ENCODE data around the gene GADD45B. TPM values are rescaled to one million over a fixed set of nuclear protein-coding genes. Genes with fewer than 3 reads are reported as not detected.

GADD45B gene
- total RNA-seq, 1 donor from 2014 or later = 291 TPM

DNA sequence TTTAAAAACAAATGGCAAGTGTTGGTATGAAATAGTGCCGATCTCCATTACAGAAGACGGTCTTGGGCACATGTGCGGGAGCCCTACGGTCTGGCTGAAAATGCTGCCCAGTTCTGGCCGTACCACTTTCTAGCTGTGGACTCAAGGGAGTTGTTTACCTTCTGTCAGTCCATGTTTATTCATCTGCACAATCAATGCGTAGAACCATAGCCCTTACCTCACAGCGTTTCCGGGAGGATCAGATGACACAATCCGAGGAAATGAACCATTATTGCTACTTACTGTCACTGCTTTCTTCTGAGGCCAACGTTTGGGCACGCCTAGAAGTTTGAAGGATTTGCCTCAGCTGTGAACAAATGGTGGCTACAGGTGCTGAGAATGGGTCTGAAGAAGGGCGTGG is 31.2 kb downstream of the GADD45B start:
- Mint-ChIP-seq H3K4me1 (peaks cover 39% of the 10 kb centered on the region), H3K27me3 (no peaks in the 10 kb centered on the region), H3K36me3 (ENCODE audit: low read depth) (peaks cover 4% of the 10 kb centered on the region), H3K27ac (peak overlapping the region; percentile 50), H3K9me3 (peaks cover 2% of the 10 kb centered on the region), H3K4me3 (peak overlapping the region; percentile 66)
- intact Hi-C loops (cut with micrococcal nuclease) = loop anchor here (5.0 kb wide), 1 partner anchor 35 kb away; no protein-coding TSS in a partner anchor
- TF ChIP-seq CTCF (IDR thresholded peaks at IDR 0.05) = no peak
- CTCF ChIA-PET = no interaction called here
- no peak for DNase-seq
- POLR2A ChIA-PET = interaction anchor here (0.6 to 1.5 kb wide), 4 partner anchors 12 to 103 kb away, joined by 4 to 9 read pairs (median 6); no protein-coding TSS in a partner anchor
- ATAC-seq (ENCODE audit: low read depth) = peak; percentile 14

DNA sequence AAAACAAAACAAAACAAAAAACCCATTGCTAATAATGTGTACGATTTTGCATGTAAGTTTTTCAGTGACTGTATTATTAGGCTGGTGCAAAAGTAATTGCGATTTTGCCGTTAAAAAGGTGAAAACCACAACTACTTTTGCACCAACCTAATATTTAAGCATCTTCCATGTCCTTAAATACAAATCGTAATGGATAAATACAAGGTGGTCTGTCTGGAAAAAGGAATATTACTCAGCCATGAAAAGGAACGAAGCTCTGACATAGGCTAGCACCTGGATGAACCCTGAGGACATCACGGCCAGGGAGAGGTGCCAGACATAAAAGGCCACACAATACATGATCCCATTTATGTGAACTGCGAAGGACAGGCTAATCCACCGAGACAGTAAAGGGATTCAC is 33.2 kb downstream of the GADD45B start:
- no peak for ATAC-seq (ENCODE audit: low read depth)
- Mint-ChIP-seq H3K4me3 (no peak overlapping the region), H3K9me3 (peaks cover 2% of the 10 kb centered on the region), H3K27ac (no peak overlapping the region), H3K27me3 (no peaks in the 10 kb centered on the region), H3K36me3 (ENCODE audit: low read depth) (peaks cover 13% of the 10 kb centered on the region), H3K4me1 (peaks cover 32% of the 10 kb centered on the region)
- DNase-seq = no peak
- CTCF ChIA-PET = interaction anchor here (1.0 kb wide), 2 partner anchors 71 to 129 kb away, joined by 3 to 4 read pairs; no protein-coding TSS in a partner anchor
- POLR2A ChIA-PET = interaction anchor here (1.0 to 1.8 kb wide), 2 partner anchors 33 to 36 kb away, joined by 4 to 7 read pairs; partner anchors contain the start of gene GADD45B
- intact Hi-C loops (cut with micrococcal nuclease) = loop anchor here (5.0 kb wide), 1 partner anchor 33 kb away; no protein-coding TSS in a partner anchor
- TF ChIP-seq CTCF (IDR thresholded peaks at IDR 0.05) = no peak

DNA sequence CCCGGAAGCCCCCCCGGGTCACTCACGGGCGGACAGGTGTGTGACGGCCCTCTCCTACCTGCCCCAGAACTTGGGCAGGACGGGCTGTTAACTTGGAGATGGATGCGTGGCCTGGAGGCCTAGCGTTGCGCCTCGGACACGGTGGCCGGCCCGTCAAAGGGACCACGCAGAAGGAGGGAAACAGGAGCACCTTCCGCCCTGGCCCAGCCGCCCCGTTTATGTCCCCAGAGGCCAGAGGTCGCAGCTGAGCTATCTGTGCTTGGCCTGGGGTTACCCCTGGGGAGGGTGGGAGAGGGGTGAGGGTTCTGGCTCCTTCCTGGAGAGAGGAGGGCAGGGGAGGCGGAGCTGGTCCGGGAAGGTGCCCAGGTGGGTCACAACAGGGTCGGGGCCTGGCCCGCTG is 35.6 kb downstream of the GADD45B start:
- CTCF ChIA-PET = interaction anchor here (1.3 kb wide), 1 partner anchor 102 kb away, joined by 4 read pairs; no protein-coding TSS in a partner anchor
- peaks cover 26% of the 10 kb centered on the region for H3K36me3 Mint-ChIP-seq (ENCODE audit: low read depth)
- intact Hi-C loops (cut with micrococcal nuclease) = loop anchor here (5.0 kb wide), 2 partner anchors 34 to 51 kb away; partner anchors contain the start of gene GADD45B

GRCh38 chr19:2511991-2512390 is 36.1 kb downstream of the GADD45B start:
- Mint-ChIP-seq H3K4me3 (peak overlapping the region; percentile 56), H3K4me1 (peaks cover 30% of the 10 kb centered on the region), H3K27ac (peak overlapping the region; percentile 65), H3K9me3 (peaks cover 2% of the 10 kb centered on the region), H3K27me3 (no peaks in the 10 kb centered on the region), H3K36me3 (ENCODE audit: low read depth) (peaks cover 28% of the 10 kb centered on the region)
- intact Hi-C loops (cut with micrococcal nuclease) = loop anchor here (5.0 kb wide), 2 partner anchors 35 to 50 kb away; partner anchors contain the start of gene GADD45B
- peak; percentile 25 for DNase-seq
- POLR2A ChIA-PET = interaction anchor here (0.6 to 1.8 kb wide), 6 partner anchors 30 to 99 kb away, joined by 4 to 14 read pairs (median 6); partner anchors contain the start of gene GADD45B
- peak; percentile 49 for ATAC-seq (ENCODE audit: low read depth)
- no peak for TF ChIP-seq CTCF (IDR thresholded peaks at IDR 0.05)
- CTCF ChIA-PET = interaction anchor here (1.3 kb wide), 1 partner anchor 102 kb away, joined by 4 read pairs; no protein-coding TSS in a partner anchor

More for the DNA sequence above, 35.6 kb downstream of the GADD45B start:
- peaks cover 2% of the 10 kb centered on the region for H3K9me3 Mint-ChIP-seq
- peak; percentile 72 for ATAC-seq (ENCODE audit: low read depth)
- H3K27ac Mint-ChIP-seq = peak overlapping the region; percentile 41
- H3K27me3 Mint-ChIP-seq = no peaks in the 10 kb centered on the region
- no peak for TF ChIP-seq CTCF (IDR thresholded peaks at IDR 0.05)
- peak overlapping the region; percentile 41 for H3K4me3 Mint-ChIP-seq
- POLR2A ChIA-PET = interaction anchor here (0.6 to 1.8 kb wide), 9 partner anchors 30 to 960 kb away, joined by 3 to 14 read pairs (median 5); partner anchors contain the start of gene GADD45B
- peaks cover 31% of the 10 kb centered on the region for H3K4me1 Mint-ChIP-seq
- no peak for DNase-seq
